Endothelial cell (in vitro differentiated cells): ENCODE data around the gene ADGRF3. TPM values are rescaled to one million over a fixed set of nuclear protein-coding genes. Genes with fewer than 3 reads are reported as not detected.
"Not testable (repeated sequence)": the region's sequence is repeated elsewhere in the genome, so short reads cannot be mapped to it uniquely, and the experiment has no call there.

ENCODE experiments used
- DNase-seq: peaks from one replicate; pipeline ENCODE4 v3.0.0; 2021; ENCODE audit warnings: low spot score
- H3K27ac Mint-ChIP-seq: one replicate; pipeline ENCODE4 v1.8.0; 2021; ENCODE audit warnings: mixed read lengths, inconsistent platforms; ENCODE audit not compliant: unreplicated experiment
- H3K27me3 Mint-ChIP-seq: one replicate; pipeline ENCODE4 v1.8.0; 2021; ENCODE audit warnings: mild to moderate bottlenecking, moderate library complexity, mixed read lengths, inconsistent platforms; ENCODE audit not compliant: unreplicated experiment
- H3K36me3 Mint-ChIP-seq: one replicate; pipeline ENCODE4 v1.8.0; 2021; ENCODE audit warnings: mild to moderate bottlenecking, low read depth, mixed read lengths, inconsistent platforms; ENCODE audit not compliant: unreplicated experiment
- H3K4me1 Mint-ChIP-seq: one replicate; pipeline ENCODE4 v1.8.0; 2021; ENCODE audit warnings: mild to moderate bottlenecking, mixed read lengths, inconsistent platforms; ENCODE audit not compliant: unreplicated experiment
- H3K4me3 Mint-ChIP-seq: one replicate; pipeline ENCODE4 v1.8.0; 2021; ENCODE audit warnings: mild to moderate bottlenecking, mixed read lengths, inconsistent platforms; ENCODE audit not compliant: unreplicated experiment
- H3K9me3 Mint-ChIP-seq: one replicate; pipeline ENCODE4 v1.8.0; 2021; ENCODE audit warnings: mixed read lengths, inconsistent platforms; ENCODE audit not compliant: unreplicated experiment
- CTCF ChIP-seq: fragments of 200-600 bp; sonication (generic); IDR thresholded peaks from one replicate; pipeline ENCODE4 v1.5.0; 2021; ENCODE audit warnings: antibody characterized with exemption; ENCODE audit not compliant: unreplicated experiment
- total RNA-seq: library from RNA; stranded (reverse); fragmentation: NEBNext Ultra II Directional; extraction: Animal tissue kit (Norgen Biotek cat#: 25700); gene quantifications from one replicate; pipeline ENCODE4 v1.2.1, GENCODE V29; 2021; ENCODE audit not compliant: unreplicated experiment

Gene ADGRF3
- total RNA-seq, 1 donor from 2014 or later = 4.9 TPM

- no peak for DNase-seq
- Mint-ChIP-seq H3K4me3 (no peak overlapping the region), H3K36me3 (no peaks in the 10 kb centered on the region), H3K27ac (no peak overlapping the region), H3K9me3 (no peaks in the 10 kb centered on the region), H3K4me1 (peaks cover 6% of the 10 kb centered on the region), H3K27me3 (peaks cover 1% of the 10 kb centered on the region)
- no peak for TF ChIP-seq CTCF
Observed at GRCh38 chr2:26327291-26328272, 19.0 kb downstream of the ADGRF3 start.

GRCh38 chr2:26326514-26326913 lies 20.1 kb downstream of the ADGRF3 start:
- no peak for TF ChIP-seq CTCF
- Mint-ChIP-seq H3K4me3 (no peak overlapping the region), H3K4me1 (peaks cover 6% of the 10 kb centered on the region), H3K9me3 (no peaks in the 10 kb centered on the region), H3K27me3 (peaks cover 1% of the 10 kb centered on the region), H3K27ac (no peak overlapping the region), H3K36me3 (no peaks in the 10 kb centered on the region)
- DNase-seq = no peak

- Mint-ChIP-seq H3K4me3 (no peak overlapping the region), H3K27me3 (peaks cover 1% of the 10 kb centered on the region), H3K36me3 (no peaks in the 10 kb centered on the region), H3K4me1 (peaks cover 6% of the 10 kb centered on the region), H3K27ac (no peak overlapping the region), H3K9me3 (no peaks in the 10 kb centered on the region)
- no peak for DNase-seq
- no peak for TF ChIP-seq CTCF
Observed at GRCh38 chr2:26325851-26326250, 20.7 kb downstream of the ADGRF3 start.

- Mint-ChIP-seq H3K36me3 (no peaks in the 10 kb centered on the region), H3K27ac (no peak overlapping the region), H3K4me3 (no peak overlapping the region), H3K27me3 (peaks cover 1% of the 10 kb centered on the region), H3K4me1 (peaks cover 6% of the 10 kb centered on the region), H3K9me3 (no peaks in the 10 kb centered on the region)
- no peak for TF ChIP-seq CTCF
- no peak for DNase-seq
Observed at GRCh38 chr2:26324903-26325302, 21.7 kb downstream of the ADGRF3 start.

- H3K36me3 Mint-ChIP-seq, H3K9me3 Mint-ChIP-seq, H3K4me1 Mint-ChIP-seq, H3K27ac Mint-ChIP-seq, H3K4me3 Mint-ChIP-seq, DNase-seq, H3K27me3 Mint-ChIP-seq: not testable (repeated sequence)
Observed at GRCh38 chr2:26324479-26324878, 22.1 kb downstream of the ADGRF3 start.
